C4-2B (cell line): ENCODE data around the gene VCAM1.

ENCODE experiments used
- CTCF ChIP-seq: fragments of 450-650 bp; conservative IDR thresholded peaks from 2 replicates; pipeline ENCODE4 v1.5.1; 2017; ENCODE audit warnings: mild to moderate bottlenecking
- ZFX ChIP-seq: fragments of 450-650 bp; IDR thresholded peaks from 2 replicates; pipeline ENCODE4 v1.6.1; 2017

DNA sequence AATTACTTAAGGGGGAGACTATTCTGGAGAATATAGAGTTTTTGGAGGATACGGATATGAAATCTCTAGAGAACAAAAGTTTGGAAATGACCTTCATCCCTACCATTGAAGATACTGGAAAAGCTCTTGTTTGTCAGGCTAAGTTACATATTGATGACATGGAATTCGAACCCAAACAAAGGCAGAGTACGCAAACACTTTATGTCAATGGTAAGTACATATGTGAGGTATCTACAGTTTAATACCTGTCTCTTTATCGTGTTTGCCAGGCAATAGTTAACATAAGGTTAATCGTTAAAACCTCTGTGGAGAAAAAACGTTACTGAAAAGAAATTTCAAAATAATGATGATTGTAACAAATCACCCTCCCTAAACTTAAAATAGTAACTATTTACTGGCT lies 11.8 kb downstream of the VCAM1 start:
- TF ChIP-seq CTCF (no peak), ZFX (no peak)
